PC-9 (cell line): ENCODE results near the gene DENND6A. TPM values are rescaled to one million over a fixed set of nuclear protein-coding genes. Genes with fewer than 3 reads are reported as not detected.
A peak's percentile ranks its signal among the peaks of the same experiment; 100 is the strongest.

Source experiments
- BruUV-seq: library from RNA; stranded (reverse); fragments of 400-500 nt; replicated peaks from 2 replicates; lab custom pipeline; 2021; lab: Mats Ljungman, UMichigan
- CTCF ChIA-PET: fragments of 300-600 bp; sonication (Branson Sonifier 250); formaldehyde crosslinking; loops from one replicate; lab custom pipeline; 2022; ENCODE audit warnings: antibody characterized with exemption; lab: Charles Lee
- POLR2A ChIA-PET: fragments of 300-600 bp; sonication (Branson Sonifier 250); formaldehyde crosslinking; loops from one replicate; lab custom pipeline; 2022; ENCODE audit warnings: antibody characterized with exemption; ENCODE audit not compliant: unreplicated experiment; lab: Charles Lee
- DNase-seq, 2 experiments: peaks; one replicate each; pipeline versions ENCODE4 v3.0.0 to v3.0.0-alpha.2; 2015 to 2022; ENCODE audit warnings: mixed read lengths in 1 of 2
- H2AFZ ChIP-seq: fragments of 200-600 bp; sonication (generic); 2 replicates; pipeline ENCODE4 v1.8.1; 2017; ENCODE audit warnings: antibody characterized with exemption
- H3F3A ChIP-seq: fragments of 200-600 bp; sonication (generic); 2 replicates; pipeline ENCODE4 v1.8.1; 2017; ENCODE audit warnings: antibody characterized with exemption, mild to moderate bottlenecking, low read depth; ENCODE audit not compliant: insufficient read depth
- H3K27ac ChIP-seq: fragments of 200-600 bp; sonication (generic); 2 replicates; pipeline ENCODE4 v1.6.1; 2016; ENCODE audit warnings: mixed run types
- H3K27me3 ChIP-seq: fragments of 200-600 bp; sonication (generic); 2 replicates; pipeline ENCODE4 v1.6.1; 2016; ENCODE audit warnings: low read depth, mixed run types; ENCODE audit not compliant: insufficient read depth
- H3K36me3 ChIP-seq: fragments of 200-600 bp; sonication (generic); 2 replicates; pipeline ENCODE4 v1.6.1; 2016; ENCODE audit warnings: low read depth, mixed run types
- H3K4me1 ChIP-seq: fragments of 200-600 bp; sonication (generic); replicated peaks from 2 replicates; pipeline ENCODE4 v1.6.1; 2016; ENCODE audit warnings: mixed run types; ENCODE audit not compliant: insufficient read depth
- H3K4me2 ChIP-seq: fragments of 200-600 bp; sonication (generic); 2 replicates; pipeline ENCODE4 v1.6.1; 2017; ENCODE audit warnings: mixed run types
- H3K4me3 ChIP-seq: fragments of 200-600 bp; sonication (generic); 2 replicates; pipeline ENCODE4 v1.6.1; 2016; ENCODE audit warnings: mixed run types
- H3K79me2 ChIP-seq: fragments of 200-600 bp; sonication (generic); 2 replicates; pipeline ENCODE4 v1.6.1; 2017; ENCODE audit warnings: low read depth, mixed run types
- H3K9me2 ChIP-seq: fragments of 200-600 bp; sonication (generic); 2 replicates; pipeline ENCODE4 v1.8.1; 2017; ENCODE audit warnings: mild to moderate bottlenecking; ENCODE audit not compliant: insufficient read depth
- H3K9me3 ChIP-seq: fragments of 200-600 bp; sonication (generic); 2 replicates; pipeline ENCODE4 v1.8.1; 2016; ENCODE audit warnings: low read depth; ENCODE audit not compliant: insufficient read depth
- H4K20me1 ChIP-seq: fragments of 200-600 bp; sonication (generic); 2 replicates; pipeline ENCODE4 v1.8.1; 2017; ENCODE audit not compliant: insufficient read depth
- CTCF ChIP-seq: fragments of 200-600 bp; sonication (generic); conservative IDR thresholded peaks from 2 replicates; pipeline ENCODE4 v1.6.1; 2017; ENCODE audit warnings: mixed run types, antibody characterized with exemption, mild to moderate bottlenecking, moderate library complexity
- EZH2 ChIP-seq: fragments of 200-600 bp; sonication (generic); IDR thresholded peaks from 2 replicates; pipeline ENCODE4 v1.8.0; 2017; ENCODE audit warnings: antibody characterized with exemption, low read depth
- intact Hi-C: fragments of 100-400 bp; cut with micrococcal nuclease; formaldehyde crosslinking; loops from one replicate; pipeline ENCODE4 v1.10.0; 2022; ENCODE audit not compliant: unreplicated experiment
- total RNA-seq: library from RNA; stranded (reverse); gene quantifications from 2 replicates; pipeline ENCODE4 v1.2.3, GENCODE V29; 2021

The DENND6A gene
- total RNA-seq, 1 experiment from 2014 or later, result 28.2 TPM

- Histone ChIP-seq H3F3A (peaks cover 11% of the 10 kb centered on the region; the same call in 1 of the 2 replicates), H3K9me2 (no peaks in the 10 kb centered on the region), H3K36me3 (no peaks in the 10 kb centered on the region), H3K79me2 (no peaks in the 10 kb centered on the region), H3K27ac (no peak overlapping the region), H3K27me3 (no peaks in the 10 kb centered on the region), H3K4me3 (no peak overlapping the region), H4K20me1 (no peaks in the 10 kb centered on the region), H2AFZ (no peak overlapping the region), H3K9me3 (no peaks in the 10 kb centered on the region), H3K4me1 (peaks cover 10% of the 10 kb centered on the region; the same call in 1 of the 2 replicates), H3K4me2 (no peak overlapping the region)
- TF ChIP-seq EZH2 (no peak), CTCF (no peak)
- no TSS peak for BruUV-seq
- POLR2A ChIA-PET, result no interaction called here
- intact Hi-C loops, result no loop called here
- no peak for DNase-seq
- CTCF ChIA-PET, result no interaction called here
Observed at GRCh38 chr3:57700737-57701136, 7.9 kb upstream of the DENND6A start.

GRCh38 chr3:57699591-57699990, 6.7 kb upstream of the DENND6A start:
- no peak overlapping the region for H3K4me3 ChIP-seq
- H2AFZ ChIP-seq, result no peak overlapping the region
- intact Hi-C loops, result no loop called here
- H3K9me3 ChIP-seq, result no peaks in the 10 kb centered on the region
- H3K27me3 ChIP-seq, result no peaks in the 10 kb centered on the region
- no peaks in the 10 kb centered on the region for H3K79me2 ChIP-seq
- no peak overlapping the region for H3K4me2 ChIP-seq
- H4K20me1 ChIP-seq, result no peaks in the 10 kb centered on the region
- no peaks in the 10 kb centered on the region for H3K36me3 ChIP-seq
- peaks cover 13% of the 10 kb centered on the region; the same call in 1 of the 2 replicates for H3F3A ChIP-seq
- no peak overlapping the region for H3K27ac ChIP-seq
- POLR2A ChIA-PET, result no interaction called here
- CTCF ChIA-PET, result no interaction called here
- peaks cover 12% of the 10 kb centered on the region for H3K4me1 ChIP-seq
- no TSS peak for BruUV-seq
- TF ChIP-seq CTCF, result no peak
- TF ChIP-seq EZH2, result no peak
- no peaks in the 10 kb centered on the region for H3K9me2 ChIP-seq
- no peak for DNase-seq

DNA sequence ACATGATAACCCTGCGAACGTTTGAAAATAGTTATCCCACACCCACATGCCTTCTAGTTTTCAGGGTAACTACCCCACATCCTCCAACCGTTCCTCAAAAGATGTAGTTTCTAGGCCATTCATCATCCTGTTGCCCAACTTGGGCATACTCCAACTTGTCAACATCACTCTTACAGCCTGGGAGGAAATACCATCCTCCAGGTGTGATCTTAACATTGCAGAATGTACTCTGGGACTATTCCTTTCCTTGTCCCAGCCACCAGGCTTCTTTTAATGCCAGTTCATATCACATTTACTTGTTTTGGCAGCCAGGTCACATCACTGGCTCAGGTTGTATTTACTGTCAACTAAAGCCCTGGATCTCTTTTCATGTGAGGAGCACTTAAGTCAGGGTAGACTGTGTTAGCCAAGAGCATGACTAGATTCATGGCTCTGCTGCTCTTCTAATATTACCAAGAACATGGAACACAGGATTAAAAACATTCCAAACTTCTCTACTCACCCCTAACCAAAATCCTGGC, 4.0 kb upstream of the DENND6A start:
- Histone ChIP-seq H3K4me3 (no peak overlapping the region), H4K20me1 (no peaks in the 10 kb centered on the region; the same call in 1 of the 2 replicates), H3K27ac (peak overlapping the region; percentile 25), H3K27me3 (no peaks in the 10 kb centered on the region), H3K4me1 (peaks cover 22% of the 10 kb centered on the region), H3K79me2 (peaks cover 4% of the 10 kb centered on the region), H2AFZ (no peak overlapping the region), H3K9me2 (no peaks in the 10 kb centered on the region), H3K4me2 (0 out of 2 replicates have a peak overlapping the region, but pooled peaks have one; percentile 15), H3K9me3 (no peaks in the 10 kb centered on the region), H3K36me3 (no peaks in the 10 kb centered on the region), H3F3A (peaks cover 36% of the 10 kb centered on the region)
- no TSS peak for BruUV-seq
- peak; percentile 14 to 84 for DNase-seq
- ChIA-PET CTCF (no interaction called here), POLR2A (no interaction called here)
- TF ChIP-seq CTCF (no peak), EZH2 (no peak)
- intact Hi-C loops, result no loop called here
